ENCODE data around the gene ADAMTS9. TPM values are rescaled to one million over a fixed set of nuclear protein-coding genes. Genes with fewer than 3 reads are reported as not detected.

The ADAMTS9 gene
- total and polyA plus RNA-seq, 2 experiments from 2014 or later, result 0.31 to 0.81 TPM

DNA sequence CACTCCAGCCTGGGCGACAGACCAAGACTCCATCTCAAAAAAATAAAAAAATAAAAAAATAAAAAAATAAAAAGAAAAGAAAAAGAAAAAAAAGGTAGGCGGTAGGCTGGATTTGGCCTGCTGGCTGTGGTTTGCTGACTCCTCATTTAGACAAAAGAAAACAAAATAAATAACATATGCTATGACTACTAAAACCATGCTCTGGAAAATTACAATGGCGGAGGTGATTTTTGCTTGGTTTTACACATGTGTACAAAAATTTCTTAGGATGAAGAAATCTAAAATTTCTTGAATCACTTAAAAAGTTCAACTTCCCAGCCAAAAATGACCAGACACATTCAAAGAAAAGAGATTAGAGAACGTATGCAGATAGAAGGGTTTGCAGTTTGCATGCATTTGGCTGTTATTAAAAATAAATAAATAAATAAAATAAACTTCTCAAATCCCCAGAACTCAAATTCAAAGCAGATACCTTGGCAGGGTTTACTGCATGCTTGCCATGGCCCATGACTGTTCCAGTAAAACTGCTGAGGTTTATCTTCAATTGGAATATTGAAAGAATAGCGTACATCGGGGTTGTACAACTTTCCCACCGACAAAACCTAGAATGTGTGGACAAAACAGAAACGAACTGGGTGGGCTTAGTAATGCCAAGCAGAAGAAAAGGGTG is 65.9 kb downstream of the ADAMTS9 start:
- Histone ChIP-seq H3F3A (replicated peaks; ENCODE audit: low read depth) (no peaks in the 10 kb centered on the region), H3K4me2 (no peak overlapping the region), H3K4me1 (ENCODE audit: insufficient read depth) (no peaks in the 10 kb centered on the region), H2AFZ (no peak overlapping the region), H3K4me3 (no peak overlapping the region), H3K36me3 (ENCODE audit: insufficient read depth) (no peaks in the 10 kb centered on the region), H4K20me1 (replicated peaks; ENCODE audit: insufficient read depth) (no peaks in the 10 kb centered on the region), H3K9me2 (ENCODE audit: insufficient read depth) (no peaks in the 10 kb centered on the region), H3K27ac (ENCODE audit: low read depth) (no peak overlapping the region), H3K79me2 (replicated peaks; ENCODE audit: insufficient read depth) (no peaks in the 10 kb centered on the region), H3K27me3 (ENCODE audit: insufficient read depth) (no peaks in the 10 kb centered on the region)
- no peak overlapping the region for H3K4me3 Mint-ChIP-seq
- H3K27ac Mint-ChIP-seq, result no peak overlapping the region
- DNase-seq (ENCODE audit: low spot score), result no peak
- peaks cover 2% of the 10 kb centered on the region for H3K27me3 Mint-ChIP-seq (ENCODE audit: insufficient read depth, low read depth, poor library complexity)
- no peaks in the 10 kb centered on the region for H3K36me3 Mint-ChIP-seq (ENCODE audit: low read depth)
- no peak for TF ChIP-seq CTCF (conservative IDR thresholded peaks at IDR 0.05; ENCODE audit: low read depth in 2 of 2)
- TF ChIP-seq CREB1 (CRISPR knock-in tag; IDR thresholded peaks at IDR 0.05; ENCODE audit: low read depth), result no peak
- no peak for TF ChIP-seq NANOG (IDR thresholded peaks at IDR 0.05; ENCODE audit: borderline replicate concordance)
- no peak for TF ChIP-seq ZNF331 (CRISPR knock-in tag; IDR thresholded peaks at IDR 0.05; ENCODE audit: low read depth)
- TF ChIP-seq, protein P1, sequence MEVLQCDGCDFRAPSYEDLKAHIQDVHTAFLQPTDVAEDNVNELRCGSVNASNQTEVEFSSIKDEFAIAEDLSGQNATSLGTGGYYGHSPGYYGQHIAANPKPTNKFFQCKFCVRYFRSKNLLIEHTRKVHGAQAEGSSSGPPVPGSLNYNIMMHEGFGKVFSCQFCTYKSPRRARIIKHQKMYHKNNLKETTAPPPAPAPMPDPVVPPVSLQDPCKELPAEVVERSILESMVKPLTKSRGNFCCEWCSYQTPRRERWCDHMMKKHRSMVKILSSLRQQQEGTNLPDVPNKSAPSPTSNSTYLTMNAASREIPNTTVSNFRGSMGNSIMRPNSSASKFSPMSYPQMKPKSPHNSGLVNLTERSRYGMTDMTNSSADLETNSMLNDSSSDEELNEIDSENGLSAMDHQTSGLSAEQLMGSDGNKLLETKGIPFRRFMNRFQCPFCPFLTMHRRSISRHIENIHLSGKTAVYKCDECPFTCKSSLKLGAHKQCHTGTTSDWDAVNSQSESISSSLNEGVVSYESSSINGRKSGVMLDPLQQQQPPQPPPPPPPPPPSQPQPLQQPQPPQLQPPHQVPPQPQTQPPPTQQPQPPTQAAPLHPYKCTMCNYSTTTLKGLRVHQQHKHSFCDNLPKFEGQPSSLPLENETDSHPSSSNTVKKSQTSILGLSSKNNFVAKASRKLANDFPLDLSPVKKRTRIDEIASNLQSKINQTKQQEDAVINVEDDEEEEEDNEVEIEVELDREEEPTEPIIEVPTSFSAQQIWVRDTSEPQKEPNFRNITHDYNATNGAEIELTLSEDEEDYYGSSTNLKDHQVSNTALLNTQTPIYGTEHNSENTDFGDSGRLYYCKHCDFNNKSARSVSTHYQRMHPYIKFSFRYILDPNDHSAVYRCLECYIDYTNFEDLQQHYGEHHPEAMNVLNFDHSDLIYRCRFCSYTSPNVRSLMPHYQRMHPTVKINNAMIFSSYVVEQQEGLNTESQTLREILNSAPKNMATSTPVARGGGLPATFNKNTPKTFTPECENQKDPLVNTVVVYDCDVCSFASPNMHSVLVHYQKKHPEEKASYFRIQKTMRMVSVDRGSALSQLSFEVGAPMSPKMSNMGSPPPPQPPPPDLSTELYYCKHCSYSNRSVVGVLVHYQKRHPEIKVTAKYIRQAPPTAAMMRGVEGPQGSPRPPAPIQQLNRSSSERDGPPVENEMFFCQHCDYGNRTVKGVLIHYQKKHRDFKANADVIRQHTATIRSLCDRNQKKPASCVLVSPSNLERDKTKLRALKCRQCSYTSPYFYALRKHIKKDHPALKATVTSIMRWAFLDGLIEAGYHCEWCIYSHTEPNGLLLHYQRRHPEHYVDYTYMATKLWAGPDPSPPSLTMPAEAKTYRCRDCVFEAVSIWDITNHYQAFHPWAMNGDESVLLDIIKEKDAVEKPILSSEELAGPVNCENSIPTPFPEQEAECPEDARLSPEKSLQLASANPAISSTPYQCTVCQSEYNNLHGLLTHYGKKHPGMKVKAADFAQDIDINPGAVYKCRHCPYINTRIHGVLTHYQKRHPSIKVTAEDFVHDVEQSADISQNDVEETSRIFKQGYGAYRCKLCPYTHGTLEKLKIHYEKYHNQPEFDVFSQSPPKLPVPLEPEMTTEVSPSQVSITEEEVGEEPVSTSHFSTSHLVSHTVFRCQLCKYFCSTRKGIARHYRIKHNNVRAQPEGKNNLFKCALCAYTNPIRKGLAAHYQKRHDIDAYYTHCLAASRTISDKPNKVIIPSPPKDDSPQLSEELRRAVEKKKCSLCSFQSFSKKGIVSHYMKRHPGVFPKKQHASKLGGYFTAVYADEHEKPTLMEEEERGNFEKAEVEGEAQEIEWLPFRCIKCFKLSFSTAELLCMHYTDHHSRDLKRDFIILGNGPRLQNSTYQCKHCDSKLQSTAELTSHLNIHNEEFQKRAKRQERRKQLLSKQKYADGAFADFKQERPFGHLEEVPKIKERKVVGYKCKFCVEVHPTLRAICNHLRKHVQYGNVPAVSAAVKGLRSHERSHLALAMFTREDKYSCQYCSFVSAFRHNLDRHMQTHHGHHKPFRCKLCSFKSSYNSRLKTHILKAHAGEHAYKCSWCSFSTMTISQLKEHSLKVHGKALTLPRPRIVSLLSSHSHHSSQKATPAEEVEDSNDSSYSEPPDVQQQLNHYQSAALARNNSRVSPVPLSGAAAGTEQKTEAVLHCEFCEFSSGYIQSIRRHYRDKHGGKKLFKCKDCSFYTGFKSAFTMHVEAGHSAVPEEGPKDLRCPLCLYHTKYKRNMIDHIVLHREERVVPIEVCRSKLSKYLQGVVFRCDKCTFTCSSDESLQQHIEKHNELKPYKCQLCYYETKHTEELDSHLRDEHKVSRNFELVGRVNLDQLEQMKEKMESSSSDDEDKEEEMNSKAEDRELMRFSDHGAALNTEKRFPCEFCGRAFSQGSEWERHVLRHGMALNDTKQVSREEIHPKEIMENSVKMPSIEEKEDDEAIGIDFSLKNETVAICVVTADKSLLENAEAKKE (CRISPR knock-in tag; IDR thresholded peaks at IDR 0.05), result no peak
- no peak for TF ChIP-seq ETS1 (IDR thresholded peaks at IDR 0.05)
- no peak for TF ChIP-seq EZH2phosphoT487 (IDR thresholded peaks at IDR 0.05; ENCODE audit: unreplicated experiment)
- TF ChIP-seq POLR2AphosphoS5 (IDR thresholded peaks at IDR 0.05; ENCODE audit: low read depth), result no peak
- TF ChIP-seq REST (IDR thresholded peaks at IDR 0.05; ENCODE audit: unreplicated experiment), result no peak
- no peak for TF ChIP-seq ZNF114 (CRISPR knock-in tag; IDR thresholded peaks at IDR 0.05)
- no peak for TF ChIP-seq EZH2 (IDR thresholded peaks at IDR 0.05; ENCODE audit: low read depth, unreplicated experiment)
- TF ChIP-seq JUNB (IDR thresholded peaks at IDR 0.05; ENCODE audit: unreplicated experiment), result no peak
- no peak for TF ChIP-seq STAT1 (IDR thresholded peaks at IDR 0.05; ENCODE audit: unreplicated experiment)
- peaks cover 1% of the 10 kb centered on the region; the same call in 1 of the 3 replicates for H3K4me1 Mint-ChIP-seq
- no peak for ATAC-seq
- H3K9me3 Mint-ChIP-seq, result no peaks in the 10 kb centered on the region
